Fibroblast of skin of left biceps (primary cell): ENCODE data around the gene TYMS.

Experiments used
- DNase-seq, 2 experiments: peaks; one replicate each; pipeline ENCODE4 v3.0.0-alpha.2; 2013; ENCODE audit warnings: low read depth in 2 of 2

TYMS gene

DNA sequence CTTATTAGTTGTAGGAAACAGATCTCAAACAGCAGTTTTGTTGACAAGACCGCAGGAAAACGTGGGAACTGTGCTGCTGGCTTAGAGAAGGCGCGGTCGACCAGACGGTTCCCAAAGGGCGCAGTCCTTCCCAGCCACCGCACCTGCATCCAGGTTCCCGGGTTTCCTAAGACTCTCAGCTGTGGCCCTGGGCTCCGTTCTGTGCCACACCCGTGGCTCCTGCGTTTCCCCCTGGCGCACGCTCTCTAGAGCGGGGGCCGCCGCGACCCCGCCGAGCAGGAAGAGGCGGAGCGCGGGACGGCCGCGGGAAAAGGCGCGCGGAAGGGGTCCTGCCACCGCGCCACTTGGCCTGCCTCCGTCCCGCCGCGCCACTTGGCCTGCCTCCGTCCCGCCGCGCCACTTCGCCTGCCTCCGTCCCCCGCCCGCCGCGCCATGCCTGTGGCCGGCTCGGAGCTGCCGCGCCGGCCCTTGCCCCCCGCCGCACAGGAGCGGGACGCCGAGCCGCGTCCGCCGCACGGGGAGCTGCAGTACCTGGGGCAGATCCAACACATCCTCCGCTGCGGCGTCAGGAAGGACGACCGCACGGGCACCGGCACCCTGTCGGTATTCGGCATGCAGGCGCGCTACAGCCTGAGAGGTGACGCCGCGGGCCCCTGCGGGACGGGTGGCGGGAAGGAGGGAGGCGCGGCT is at the start of gene TYMS:
Gene TYMS, plus strand, starts transcription at position 343 of the 690 bp plus-strand sequence. Its CDS starts 90 bp downstream, at position 433.
- DNase-seq, result peak in 1 of 2 experiments; percentile 7

DNA sequence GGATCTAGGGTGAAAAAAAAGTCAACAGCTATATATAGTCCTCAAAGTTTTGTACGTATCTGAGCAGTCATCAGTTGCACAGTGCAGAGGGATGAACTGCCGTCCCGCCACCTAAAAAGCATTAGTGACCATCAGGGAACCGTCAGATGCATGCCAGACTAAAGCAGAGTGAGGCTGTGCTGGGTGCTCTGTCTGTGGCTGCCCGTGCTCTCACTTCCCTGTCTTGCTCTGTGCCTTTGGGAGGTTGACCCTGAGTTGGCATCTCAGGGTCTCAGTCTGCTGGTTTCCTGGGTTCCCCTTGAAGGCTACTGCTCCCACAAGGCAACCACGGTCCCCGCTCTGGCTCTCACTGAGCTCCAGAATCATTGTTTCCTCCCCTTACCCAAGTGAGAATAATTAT is 49.5 kb upstream of the TYMS start:
- DNase-seq, result no peak

DNA sequence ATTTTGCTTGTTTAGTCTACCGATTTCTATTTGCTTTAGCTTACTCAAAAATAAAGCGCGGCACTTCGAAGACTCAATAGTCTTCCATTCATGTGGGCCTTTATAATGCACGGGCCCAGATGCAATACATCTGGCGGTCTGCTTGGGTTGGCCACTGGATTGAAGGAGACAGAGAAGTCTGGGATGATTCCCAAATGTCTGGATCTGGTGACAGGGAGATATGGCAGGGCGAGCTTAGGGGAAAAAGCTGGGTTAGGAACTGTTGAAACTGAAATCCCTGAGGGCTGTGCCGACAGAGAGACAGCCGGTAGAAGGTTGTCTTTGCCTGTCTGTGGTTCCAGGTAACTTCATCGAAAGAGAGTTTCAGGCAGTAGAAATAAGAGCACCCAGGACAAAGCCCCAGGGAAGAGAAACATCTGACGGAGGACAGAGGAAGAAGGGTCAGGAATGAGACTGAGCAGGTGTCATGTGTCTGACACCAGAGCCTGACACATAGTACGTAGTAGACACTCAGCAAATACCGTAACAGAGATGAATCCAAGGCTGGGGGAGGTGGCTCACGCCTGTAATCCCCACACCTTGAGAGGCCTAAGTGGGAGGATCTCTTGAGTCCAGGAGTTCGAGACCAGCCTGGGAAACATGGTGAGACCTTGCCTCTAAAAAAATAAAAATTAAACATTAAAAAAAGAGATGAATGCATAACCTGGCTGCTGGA is 47.1 kb upstream of the TYMS start:
- DNase-seq, result no peak

DNA sequence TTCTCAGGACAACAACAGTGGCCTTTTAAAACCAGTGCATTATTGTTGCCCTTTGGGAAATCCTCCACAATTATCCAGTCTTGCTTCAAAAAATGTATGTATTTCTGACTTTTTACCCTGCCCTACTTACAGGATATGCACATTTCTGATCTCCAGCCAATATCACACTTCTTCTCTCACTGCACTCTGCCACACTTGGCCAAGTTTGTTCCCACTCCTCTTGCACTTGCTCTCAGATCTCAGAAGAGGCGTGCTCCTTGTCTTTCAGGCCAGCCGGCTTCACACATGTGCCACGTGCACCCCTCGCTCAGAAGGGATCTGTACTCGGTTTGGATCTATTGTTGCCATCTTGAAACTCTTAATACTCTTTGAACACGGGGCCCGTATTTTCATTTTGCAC is 45.3 kb upstream of the TYMS start:
- no peak for DNase-seq

DNA sequence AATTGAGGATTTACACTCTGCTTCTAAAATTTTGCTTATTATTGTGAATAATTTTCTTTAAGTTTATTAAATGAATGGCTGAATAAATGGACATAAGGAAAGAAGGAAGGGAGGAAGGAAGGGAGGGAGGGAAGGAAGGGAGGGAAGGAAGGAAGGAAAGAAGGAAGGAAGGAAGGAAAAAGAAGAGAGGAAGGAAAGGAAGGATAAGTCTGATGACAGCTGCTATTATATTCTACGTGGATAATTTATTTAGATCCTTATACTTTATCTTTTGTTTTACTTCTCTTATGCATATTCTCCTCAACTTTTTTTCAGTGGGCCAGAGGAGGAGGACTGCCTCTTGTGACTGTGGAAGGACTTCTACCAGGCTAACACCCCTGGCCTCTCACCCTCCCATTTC is 43.3 kb upstream of the TYMS start:
- no peak for DNase-seq

DNA sequence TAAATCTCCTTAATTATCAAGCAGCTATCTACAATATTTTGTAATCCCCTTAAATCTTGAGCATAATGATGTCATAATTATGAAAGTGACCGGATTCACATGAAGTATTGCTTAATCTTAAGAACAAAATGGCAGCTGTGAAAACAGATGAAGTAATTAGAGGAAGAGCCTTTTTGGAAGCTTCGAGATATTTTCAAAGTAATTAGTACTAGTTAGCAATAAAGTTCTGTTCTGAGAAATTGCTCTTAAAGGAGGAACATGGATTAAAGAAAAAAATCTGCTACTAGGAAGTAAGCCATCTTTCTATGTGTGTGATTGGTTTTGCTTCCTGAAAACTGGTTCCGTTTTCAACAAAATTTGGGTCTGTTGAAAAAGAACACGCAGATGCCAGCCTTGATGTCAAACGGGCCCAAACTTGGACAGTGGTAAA is 42.3 kb upstream of the TYMS start:
- no peak for DNase-seq

DNA sequence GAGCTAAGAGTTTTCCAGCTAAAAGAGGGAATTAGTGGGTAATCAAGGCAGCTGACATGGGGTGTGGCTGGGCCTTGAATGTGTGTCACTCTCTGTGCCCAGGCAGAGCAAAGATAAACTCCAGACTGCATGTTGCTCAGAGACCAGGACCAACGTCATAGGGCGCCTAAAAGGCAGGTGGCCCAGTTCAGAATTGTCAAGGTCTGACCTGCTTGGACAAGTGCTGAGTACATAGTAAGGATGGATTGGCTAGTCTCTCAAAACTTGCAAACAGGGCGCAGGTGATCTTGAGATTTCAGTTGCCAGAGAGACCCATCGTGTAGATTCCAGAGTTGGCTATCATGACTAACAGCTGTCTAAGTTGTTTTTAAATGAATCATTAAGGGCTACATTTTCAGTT is 41.7 kb upstream of the TYMS start:
- no peak for DNase-seq

DNA sequence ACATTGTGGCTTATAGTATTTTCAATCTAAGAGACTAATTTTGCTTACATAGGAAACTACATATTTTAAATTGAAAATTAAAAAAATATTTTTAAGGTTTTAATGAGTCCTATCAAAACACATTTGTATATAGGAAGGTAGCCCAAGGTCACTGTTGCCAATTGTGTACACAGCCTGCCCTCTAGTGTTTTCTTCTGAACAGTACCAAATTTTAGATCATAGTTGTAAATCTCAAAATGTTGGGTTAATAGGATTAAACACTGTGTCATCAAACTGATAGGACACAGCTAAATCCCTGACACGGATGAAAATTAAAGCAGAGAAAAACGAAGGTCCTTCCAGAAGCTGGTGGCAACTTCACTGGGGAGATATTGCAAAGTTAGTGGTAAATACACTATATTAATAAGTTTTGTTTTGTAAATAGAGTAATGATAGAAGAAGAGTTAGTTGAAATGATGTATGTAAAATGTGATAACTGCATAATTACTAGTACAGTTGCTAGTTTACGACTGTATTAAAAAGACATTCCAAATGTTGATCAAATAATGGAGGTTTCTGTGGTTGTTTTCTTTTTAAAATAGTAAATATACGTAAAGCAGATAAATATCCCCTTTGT is 41.0 kb upstream of the TYMS start:
- peak in 1 of 2 experiments; percentile 24 for DNase-seq

DNA sequence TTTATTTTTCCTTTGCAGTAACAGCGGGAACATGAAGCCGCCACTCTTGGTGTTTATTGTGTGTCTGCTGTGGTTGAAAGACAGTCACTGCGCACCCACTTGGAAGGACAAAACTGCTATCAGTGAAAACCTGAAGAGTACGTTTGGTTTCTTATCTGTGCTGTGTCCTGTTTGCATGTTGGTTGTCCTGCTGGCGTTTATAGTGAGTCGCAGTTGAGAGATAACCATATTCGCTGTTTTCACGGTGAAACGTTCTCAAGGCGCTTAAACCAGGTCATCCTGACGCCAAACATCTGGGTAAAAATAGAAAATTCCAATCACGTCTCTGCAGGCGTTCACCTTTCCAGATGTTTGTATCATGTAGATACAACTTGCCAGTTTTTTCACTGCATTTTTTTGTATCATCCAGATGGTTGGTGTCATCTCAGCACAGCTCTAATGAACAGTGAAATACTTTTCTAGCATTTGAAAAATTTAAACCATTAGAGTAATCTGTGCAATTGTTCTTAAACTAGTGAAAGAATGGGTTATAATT is 39.4 kb upstream of the TYMS start:
- DNase-seq, result no peak

DNA sequence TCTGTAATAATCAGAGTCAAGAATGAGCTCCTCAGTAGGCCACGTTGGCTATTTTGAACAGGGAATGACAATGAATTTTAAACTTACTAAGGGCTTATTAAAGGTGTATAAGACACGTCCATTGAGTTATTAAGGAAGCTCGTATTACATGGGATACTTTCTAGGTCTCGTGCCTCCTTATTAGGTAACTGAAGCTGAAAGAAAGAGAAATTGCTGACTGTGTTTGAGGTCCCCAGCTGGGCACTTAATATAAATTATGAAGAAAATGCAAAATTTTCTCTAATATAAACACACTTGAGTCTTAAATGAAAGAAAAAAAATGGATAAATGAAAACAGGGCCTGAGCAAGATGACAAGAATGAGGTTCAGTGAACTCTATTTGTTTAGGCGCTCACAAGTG is 38.8 kb upstream of the TYMS start:
- DNase-seq, result no peak

DNA sequence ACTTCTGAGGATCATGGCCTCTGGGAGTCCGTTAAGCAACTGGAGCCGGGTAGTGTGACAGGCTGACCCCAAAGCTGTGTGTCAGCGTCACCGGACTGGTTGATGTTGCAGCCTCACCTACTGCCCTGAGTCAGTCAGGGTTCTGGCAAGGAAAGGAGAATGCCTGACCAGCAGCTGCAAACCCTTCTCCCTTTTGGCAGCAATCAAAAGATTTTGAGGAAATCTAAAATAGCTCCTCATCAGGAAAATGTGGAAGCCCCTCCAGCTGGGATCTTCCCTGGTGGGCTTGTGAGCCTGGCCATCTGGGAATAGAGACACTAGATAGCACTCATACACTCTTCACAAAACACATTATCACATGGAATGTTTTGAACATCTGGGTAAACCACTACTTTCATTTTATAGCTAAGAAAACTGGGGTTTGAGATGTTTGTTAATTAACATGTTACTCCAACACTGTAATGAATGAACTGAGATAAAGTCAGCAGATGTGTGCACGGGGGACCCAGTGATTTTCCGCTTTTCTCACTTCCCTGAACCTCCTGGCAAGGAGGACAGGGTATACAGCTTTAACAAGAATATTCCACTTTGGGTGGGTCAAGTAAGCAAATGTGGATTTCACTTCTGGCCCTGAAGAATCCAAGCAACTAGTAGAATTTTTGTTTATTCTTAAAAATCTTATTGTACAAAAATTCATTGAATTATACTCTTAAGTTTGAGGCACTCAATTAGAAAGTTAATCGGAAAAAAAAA is 36.0 kb upstream of the TYMS start:
- no peak for DNase-seq

DNA sequence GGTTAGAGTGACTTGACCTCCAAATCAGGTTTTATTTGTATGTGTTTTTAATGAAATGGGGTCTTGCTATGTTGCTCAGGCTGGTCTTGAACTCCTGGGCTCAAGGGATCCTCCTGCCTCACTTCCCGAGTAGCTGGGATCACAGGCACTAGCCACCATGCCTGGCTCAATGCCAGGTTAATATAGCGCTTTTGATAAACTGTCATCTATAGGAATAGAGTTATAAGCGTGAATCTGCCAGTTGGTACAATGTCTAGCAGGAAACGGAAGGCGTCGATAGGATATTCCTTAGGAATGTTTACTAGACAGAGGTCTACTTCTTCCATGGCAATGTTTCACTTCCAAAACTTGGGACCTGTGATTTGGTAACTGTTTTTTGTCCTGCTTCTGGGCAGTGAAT is 35.2 kb upstream of the TYMS start:
- DNase-seq, result no peak

DNA sequence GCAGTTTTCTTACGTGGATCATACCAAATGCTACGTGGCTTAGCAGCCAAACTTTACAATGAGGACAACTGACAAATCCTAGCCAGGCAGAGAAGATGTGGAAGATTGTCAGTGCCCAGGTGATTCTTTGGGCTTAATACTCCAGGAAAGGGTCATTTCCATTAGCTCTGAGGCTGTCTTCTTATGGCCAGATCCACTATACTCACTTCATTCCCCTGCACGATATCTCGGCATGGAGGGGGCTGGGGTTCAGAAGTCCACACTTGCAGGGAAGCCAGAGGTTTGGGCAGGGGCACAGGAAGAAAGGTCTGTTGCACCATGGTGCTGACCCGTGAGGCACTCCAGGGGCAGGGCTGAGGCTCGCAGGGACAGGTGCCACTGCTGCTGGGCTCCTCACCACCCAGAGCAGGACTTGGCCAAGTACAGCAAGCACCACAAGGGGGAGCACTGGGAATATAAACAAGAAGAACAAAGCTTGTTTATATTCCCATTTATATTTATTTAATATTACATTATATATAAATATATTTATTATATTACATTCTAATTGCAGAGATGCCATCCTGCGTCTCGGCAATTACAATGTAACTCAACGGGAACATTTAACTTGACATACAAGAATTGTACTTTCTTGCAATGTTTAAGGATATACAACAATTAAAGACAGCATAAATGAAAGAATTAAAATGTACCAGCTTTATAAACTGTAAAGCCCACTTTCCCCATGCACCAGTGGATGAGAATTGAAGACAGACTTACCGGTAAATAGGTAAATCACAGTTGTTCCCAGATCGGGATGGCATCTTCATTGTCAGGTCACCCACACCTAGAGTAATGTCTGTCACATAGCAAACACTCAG is 33.5 kb upstream of the TYMS start:
- DNase-seq, result peak in 1 of 2 experiments; percentile 10

DNA sequence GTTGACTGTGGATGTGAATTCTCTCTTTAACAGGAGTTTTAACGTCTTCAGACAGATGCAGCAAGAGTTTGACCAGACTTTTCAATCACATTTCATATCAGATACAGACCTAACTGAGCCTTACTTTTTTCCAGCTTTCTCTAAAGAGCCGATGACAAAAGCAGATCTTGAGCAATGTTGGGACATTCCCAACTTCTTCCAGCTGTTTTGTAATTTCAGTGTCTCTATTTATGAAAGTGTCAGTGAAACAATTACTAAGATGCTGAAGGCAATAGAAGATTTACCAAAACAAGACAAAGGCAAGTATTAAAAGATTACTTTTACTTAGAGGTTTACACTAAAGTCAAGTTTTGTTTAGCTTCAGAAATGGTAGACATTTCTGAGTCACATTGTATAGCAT is 30.2 kb upstream of the TYMS start:
- no peak for DNase-seq

DNA sequence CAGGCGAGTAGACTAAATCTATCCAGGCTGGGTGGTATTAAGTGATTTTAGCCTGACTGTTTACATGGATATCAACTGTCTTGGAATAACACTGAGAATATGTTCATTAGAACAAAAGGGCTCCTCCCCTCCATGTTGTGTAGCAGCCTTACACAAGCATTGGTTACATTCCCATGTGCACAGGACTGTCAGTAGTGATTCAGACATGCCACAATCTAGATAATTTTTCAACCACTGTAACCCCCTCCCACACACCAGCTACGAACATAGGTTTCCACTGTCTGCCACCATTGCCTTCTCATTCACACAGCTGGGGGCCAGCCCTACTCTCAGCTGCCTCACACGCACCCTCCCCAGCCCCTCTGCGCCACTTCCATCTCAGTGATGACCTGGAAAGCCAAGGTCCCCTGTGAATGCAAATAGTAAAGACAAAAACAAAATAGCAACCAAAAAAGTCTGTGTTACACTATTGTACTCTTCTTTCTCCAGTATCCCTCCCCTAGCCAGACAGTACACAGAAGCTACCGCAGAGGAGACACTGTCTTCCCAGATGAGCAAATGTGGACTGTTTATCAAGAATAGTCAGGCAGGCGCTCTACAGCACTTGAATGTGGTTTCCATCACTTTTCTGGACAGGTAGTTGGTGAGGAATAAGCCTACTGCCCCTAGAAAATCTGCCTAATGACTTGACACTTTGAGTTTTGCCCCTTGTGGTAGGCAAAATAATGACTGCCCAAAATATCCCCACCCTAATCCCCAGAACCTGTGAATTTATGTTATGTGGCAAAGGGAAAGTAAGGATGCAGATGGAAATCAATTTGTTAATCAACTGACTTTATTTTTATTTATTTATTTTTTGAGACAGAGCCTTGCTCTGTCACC is 27.9 kb upstream of the TYMS start:
- no peak for DNase-seq

DNA sequence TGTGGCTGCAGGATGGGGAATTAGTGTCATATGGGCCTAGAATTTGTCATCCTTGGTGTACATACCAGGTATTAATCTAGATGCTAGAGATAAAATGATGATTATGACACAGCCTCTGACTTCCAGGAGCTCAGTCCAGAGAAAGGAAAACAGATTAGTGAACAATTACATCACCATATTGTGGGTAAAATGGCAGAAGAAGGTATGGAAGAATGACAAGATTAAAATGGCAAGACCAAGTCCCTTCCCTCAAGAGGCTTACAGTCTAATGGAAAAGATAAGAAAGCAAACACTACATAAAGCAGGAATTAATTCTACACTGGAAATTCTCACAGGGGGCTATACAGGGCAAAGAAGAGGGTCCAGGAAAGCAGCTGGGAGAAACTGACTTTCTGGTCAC is 25.9 kb upstream of the TYMS start:
- DNase-seq, result no peak

DNA sequence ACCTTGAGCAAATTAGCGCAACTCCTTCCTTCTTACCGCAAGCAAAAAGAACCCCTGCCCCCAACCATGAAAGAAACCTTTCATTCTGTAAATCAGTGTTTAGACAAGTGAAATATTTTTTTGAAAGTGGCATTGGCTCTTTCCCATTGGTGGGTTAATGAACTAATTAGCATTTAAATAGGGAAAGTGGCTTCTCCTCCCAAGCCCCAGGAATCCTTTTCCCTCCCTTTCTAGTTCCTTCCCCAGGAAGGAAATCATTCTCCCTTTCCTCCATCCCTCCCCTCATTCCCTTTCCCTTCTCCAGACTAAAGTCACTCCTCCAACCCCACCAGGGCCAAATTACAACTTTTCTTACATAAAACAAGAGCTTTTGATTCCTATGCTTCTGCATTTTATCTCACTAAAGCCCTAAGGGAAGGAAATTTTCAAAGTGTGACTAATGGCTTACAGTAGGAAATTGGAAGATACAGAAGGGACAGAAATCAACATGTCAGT is 22.9 kb upstream of the TYMS start:
- no peak for DNase-seq

DNA sequence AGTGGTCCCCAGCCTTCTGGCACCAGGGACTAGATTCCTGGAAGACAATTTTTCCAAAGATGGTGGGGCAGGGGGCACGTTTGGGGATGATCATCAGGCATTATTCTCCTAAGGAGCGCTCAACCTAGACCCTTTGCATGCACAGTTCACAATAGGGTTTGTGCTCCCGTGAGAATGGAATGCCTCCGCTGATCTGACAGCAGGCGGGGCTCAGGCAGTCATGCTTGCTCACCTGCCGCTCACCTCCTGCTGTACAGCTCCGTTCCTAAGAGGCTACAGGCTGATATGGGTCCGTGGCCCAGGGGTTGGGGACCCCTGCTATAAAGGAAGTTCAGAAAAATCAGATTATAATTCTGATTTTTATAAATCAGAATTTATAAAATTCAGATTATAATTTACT is 22.3 kb upstream of the TYMS start:
- DNase-seq, result no peak

DNA sequence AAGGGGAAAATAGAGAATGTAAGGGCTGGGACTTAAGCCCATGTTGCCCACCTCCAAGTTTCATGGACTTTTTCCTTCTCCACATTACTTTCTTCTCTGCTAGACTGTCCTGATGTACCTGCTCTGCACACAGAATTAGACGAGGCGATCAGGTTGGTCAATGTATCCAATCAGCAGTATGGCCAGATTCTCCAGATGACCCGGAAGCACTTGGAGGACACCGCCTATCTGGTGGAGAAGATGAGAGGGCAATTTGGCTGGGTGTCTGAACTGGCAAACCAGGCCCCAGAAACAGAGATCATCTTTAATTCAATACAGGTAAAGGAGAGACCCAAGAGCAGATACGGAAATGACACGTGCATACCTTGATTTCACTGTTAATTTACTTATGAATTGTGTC is 16.2 kb upstream of the TYMS start:
- DNase-seq, result no peak
